DND-41 (cell line): ENCODE results near the gene CHST1.

Experiments
- ATAC-seq: fragments of 200-7000 bp; cut with Tn5 transposase; 3 replicates; pipeline ENCODE4 v1.9.1; 2021; ENCODE audit warnings: low read depth; ENCODE audit not compliant: insufficient read depth
- DNase-seq: peaks from one replicate; pipeline ENCODE4 v3.0.0-alpha.2; 2020
- H2AFZ ChIP-seq: 2 replicates; pipeline ENCODE4 v1.6.0; 2012; ENCODE audit warnings: low read depth, low read length
- H3K27ac ChIP-seq: 2 replicates; pipeline ENCODE4 v1.5.1; 2012; ENCODE audit warnings: low read length, inconsistent platforms
- H3K27me3 ChIP-seq: fragments of 200-600 bp; sonication (generic); 2 replicates; pipeline ENCODE4 v1.6.0; 2012; ENCODE audit warnings: low read length, mild to moderate bottlenecking, inconsistent platforms; ENCODE audit not compliant: insufficient read depth, poor library complexity
- H3K36me3 ChIP-seq: 2 replicates; pipeline ENCODE4 v1.5.1; 2012; ENCODE audit warnings: low read length, inconsistent platforms; ENCODE audit not compliant: insufficient read depth
- H3K4me1 ChIP-seq: 2 replicates; pipeline ENCODE4 v1.5.1; 2012; ENCODE audit warnings: mild to moderate bottlenecking, low read length; ENCODE audit not compliant: insufficient read depth
- H3K4me2 ChIP-seq: 2 replicates; pipeline ENCODE4 v1.6.0; 2012; ENCODE audit warnings: mild to moderate bottlenecking, moderate library complexity, low read length, inconsistent platforms; ENCODE audit not compliant: insufficient read depth
- H3K4me3 ChIP-seq, 2 experiments: fragments of 200-600 bp in 1 of 2; shearing (Covaris generic) in 1 of 2; 2 replicates each; pipeline ENCODE4 v1.5.1; 2012 to 2016; ENCODE audit warnings: inconsistent platforms in 2 of 2, low read length in 2 of 2, mild to moderate bottlenecking in 2 of 2, low read depth in 1 of 2, moderate library complexity in 1 of 2
- H3K79me2 ChIP-seq: 2 replicates; pipeline ENCODE4 v1.6.0; 2012; ENCODE audit warnings: low read length, inconsistent platforms; ENCODE audit not compliant: insufficient read depth
- H3K9ac ChIP-seq: 2 replicates; pipeline ENCODE4 v1.6.0; 2012; ENCODE audit warnings: low read depth, mild to moderate bottlenecking, inconsistent platforms, low read length, moderate library complexity
- H3K9me3 ChIP-seq: 2 replicates; pipeline ENCODE4 v1.5.1; 2012; ENCODE audit warnings: low read length, moderate library complexity, mild to moderate bottlenecking, inconsistent platforms; ENCODE audit not compliant: insufficient read depth, severe bottlenecking
- H4K20me1 ChIP-seq: 2 replicates; pipeline ENCODE4 v1.6.0; 2012; ENCODE audit warnings: low read length; ENCODE audit not compliant: insufficient read depth
- EZH2 ChIP-seq: IDR thresholded peaks from 3 replicates; pipeline ENCODE4 v1.6.1; 2012; ENCODE audit warnings: borderline replicate concordance, low read depth, mild to moderate bottlenecking, moderate library complexity, low read length, inconsistent platforms; ENCODE audit not compliant: severe bottlenecking
- TF ChIP-seq, protein P1 (sequence below): IDR thresholded peaks from 2 replicates; pipeline ENCODE4 v1.5.1; 2012; ENCODE audit warnings: borderline replicate concordance, low read length, moderate library complexity, mild to moderate bottlenecking; ENCODE audit not compliant: poor library complexity, severe bottlenecking; ENCODE audit errors: extremely low read depth

CHST1 gene

DNA sequence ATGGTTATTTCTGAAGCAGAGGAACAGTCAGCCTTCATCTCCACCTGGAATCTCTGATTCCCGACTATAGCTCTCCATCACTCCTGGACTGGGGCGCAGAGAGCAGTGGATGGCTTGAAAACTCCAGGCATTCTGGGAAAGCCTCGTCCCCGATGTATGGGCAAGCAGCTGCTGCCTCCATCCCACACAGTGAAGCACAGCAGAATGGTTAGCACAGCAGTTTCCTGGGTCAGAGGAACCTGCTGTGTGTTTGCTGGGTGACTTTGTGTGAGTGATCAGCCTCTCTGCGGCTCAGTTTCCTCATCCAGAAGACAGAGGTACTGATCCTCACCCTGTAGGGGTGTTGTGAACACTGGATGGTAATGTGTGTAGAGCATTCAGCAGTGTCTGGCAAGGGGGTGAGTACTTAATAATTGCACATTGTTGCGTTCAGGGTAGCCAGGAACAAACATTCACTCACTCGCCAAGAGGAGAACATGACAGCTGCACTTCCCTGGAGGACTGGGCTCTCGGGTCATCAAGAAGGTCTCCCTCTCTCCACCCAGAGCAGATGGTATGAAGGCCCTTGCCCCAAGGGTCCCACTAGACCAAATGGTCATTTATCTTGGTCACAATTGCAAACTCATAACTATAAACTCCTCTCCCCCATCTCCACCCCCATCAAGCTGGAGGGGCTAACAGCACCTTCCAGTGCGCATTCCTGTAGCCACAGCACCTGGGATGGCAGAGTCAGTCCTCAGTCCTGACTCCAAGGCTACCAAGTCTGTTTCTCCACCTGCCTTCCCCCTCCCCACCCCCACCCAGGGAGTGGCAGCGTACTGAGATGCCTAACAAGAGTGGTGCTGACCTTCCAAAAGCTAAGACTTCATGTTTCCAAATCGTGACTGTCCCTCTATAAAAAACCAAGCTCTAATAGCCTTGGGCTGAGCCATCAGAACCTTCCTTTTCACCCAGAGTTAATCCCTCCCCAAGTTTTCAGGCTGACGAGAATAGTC, 1.5 kb upstream of the CHST1 start:
- no peak overlapping the region for H3K27ac ChIP-seq
- no peak overlapping the region for H3K4me3 ChIP-seq
- H3K9ac ChIP-seq, result no peak overlapping the region
- peaks cover 37% of the 10 kb centered on the region for H3K27me3 ChIP-seq
- peaks cover 3% of the 10 kb centered on the region; the same call in 1 of the 2 replicates for H3K36me3 ChIP-seq
- DNase-seq (no peak), ATAC-seq (no peak)
- H3K4me1 ChIP-seq, result peaks cover 33% of the 10 kb centered on the region
- H2AFZ ChIP-seq, result no peak overlapping the region
- H3K9me3 ChIP-seq, result no peaks in the 10 kb centered on the region
- H3K79me2 ChIP-seq, result peaks cover 30% of the 10 kb centered on the region
- peaks cover 32% of the 10 kb centered on the region for H4K20me1 ChIP-seq
- no peak overlapping the region for H3K4me2 ChIP-seq
- no peak for TF ChIP-seq EZH2
- TF ChIP-seq, protein P1, sequence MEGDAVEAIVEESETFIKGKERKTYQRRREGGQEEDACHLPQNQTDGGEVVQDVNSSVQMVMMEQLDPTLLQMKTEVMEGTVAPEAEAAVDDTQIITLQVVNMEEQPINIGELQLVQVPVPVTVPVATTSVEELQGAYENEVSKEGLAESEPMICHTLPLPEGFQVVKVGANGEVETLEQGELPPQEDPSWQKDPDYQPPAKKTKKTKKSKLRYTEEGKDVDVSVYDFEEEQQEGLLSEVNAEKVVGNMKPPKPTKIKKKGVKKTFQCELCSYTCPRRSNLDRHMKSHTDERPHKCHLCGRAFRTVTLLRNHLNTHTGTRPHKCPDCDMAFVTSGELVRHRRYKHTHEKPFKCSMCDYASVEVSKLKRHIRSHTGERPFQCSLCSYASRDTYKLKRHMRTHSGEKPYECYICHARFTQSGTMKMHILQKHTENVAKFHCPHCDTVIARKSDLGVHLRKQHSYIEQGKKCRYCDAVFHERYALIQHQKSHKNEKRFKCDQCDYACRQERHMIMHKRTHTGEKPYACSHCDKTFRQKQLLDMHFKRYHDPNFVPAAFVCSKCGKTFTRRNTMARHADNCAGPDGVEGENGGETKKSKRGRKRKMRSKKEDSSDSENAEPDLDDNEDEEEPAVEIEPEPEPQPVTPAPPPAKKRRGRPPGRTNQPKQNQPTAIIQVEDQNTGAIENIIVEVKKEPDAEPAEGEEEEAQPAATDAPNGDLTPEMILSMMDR, result no peak

DNA sequence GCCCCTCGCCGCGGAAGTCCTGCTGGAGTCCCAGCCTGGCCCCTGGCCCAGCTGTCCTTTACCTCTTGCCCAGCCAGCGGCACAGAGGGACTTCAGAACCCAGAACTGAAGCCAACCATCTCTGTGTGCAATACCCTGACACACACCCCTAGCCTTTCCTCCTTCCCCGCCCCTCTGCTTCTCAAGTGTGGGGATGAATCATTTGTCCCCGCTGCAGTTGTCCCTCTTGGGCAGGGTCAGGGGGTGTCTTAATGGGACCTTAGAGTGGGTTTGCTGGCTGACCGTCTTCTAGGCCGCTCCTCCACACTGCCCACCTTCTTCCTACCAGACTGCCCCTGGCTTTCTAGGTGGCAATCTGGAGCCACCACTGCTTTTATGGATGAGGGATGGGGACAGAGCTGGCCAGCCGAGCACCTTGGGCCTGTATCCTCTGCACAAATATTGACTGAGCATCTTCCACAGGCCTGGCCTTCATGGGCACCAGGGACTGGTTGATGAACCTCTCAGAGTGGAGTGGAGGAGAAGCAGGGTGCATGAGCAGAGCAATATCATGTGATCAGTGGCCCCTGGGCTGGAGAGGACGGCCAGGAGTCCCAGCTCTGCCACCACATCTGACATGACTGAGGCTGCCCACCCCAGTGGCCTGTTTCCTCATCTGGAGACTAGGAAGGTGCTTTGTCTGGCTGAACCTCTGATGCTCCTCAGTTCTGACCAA, 668 bp upstream of the CHST1 start:
- Histone ChIP-seq H3K4me3 (peak overlapping the region in 1 of 2 experiments; percentile 23; a peak in 2 of 4 replicates), H3K9ac (no peak overlapping the region; the same call in 1 of the 2 replicates), H3K9me3 (no peaks in the 10 kb centered on the region), H3K79me2 (peaks cover 39% of the 10 kb centered on the region), H3K27me3 (peaks cover 37% of the 10 kb centered on the region), H3K36me3 (peaks cover 3% of the 10 kb centered on the region; the same call in 1 of the 2 replicates), H4K20me1 (peaks cover 37% of the 10 kb centered on the region), H3K4me1 (peaks cover 40% of the 10 kb centered on the region), H3K27ac (no peak overlapping the region), H3K4me2 (peak overlapping the region; percentile 87; the same call in 1 of the 2 replicates), H2AFZ (no peak overlapping the region)
- DNase-seq, result peak; percentile 19
- ATAC-seq, result peak; percentile 18
- TF ChIP-seq EZH2, result no peak
- TF ChIP-seq, protein P1, result no peak

DNA sequence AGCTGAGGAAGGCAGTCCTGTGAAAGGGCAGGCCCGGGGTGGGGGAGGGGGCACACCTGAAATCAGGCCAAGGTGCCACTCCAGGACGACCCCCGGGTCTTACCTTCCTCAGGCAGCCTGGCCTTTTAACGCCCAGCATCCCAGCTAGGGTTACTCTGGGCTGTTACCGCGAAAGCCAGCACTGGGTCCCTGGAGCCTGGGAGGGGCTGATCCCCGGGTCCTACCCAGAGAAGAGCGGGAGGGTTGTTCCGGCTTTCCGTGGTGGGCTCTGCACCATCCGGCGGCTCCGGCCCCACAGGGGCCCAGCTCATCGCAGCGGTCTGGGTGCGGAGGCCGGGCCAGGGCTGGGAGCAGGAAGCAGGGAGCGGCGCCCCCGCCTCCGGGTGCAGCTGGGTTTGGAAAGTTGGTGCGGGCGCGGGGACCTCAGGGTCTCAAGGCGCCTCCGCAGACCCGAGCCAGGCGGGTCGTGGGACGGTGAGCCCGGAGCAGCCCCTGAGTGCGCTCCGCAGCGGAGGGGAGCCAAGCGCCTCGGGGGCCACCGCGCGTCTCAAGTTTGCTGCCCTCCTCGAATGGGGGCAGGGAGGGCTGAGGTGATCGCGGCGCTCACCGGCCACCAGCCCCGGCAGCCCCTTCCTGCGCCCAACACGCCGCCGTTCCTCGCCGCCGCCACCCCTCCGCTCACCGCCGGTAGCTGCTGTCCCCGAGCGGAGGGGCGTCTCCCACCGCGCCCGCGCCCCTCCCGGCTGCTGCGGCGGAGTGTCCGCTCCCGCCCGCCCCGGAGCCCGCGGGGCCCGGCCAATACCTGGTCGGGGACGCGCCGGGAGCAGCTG, 831 bp downstream of the CHST1 start:
- Histone ChIP-seq H3K36me3 (peaks cover 3% of the 10 kb centered on the region; the same call in 1 of the 2 replicates), H3K9me3 (no peaks in the 10 kb centered on the region), H3K79me2 (peaks cover 54% of the 10 kb centered on the region), H3K27me3 (peaks cover 37% of the 10 kb centered on the region), H3K9ac (peak overlapping the region; percentile 63), H3K27ac (peak overlapping the region; percentile 62), H4K20me1 (peaks cover 48% of the 10 kb centered on the region), H3K4me3 (peak overlapping the region; percentile 67 to 69; a peak in 3 of 4 replicates), H3K4me2 (peak overlapping the region; percentile 87), H3K4me1 (peaks cover 55% of the 10 kb centered on the region), H2AFZ (peak overlapping the region; percentile 38; the same call in 1 of the 2 replicates)
- ATAC-seq (peak; percentile 44), DNase-seq (peak; percentile 38)
- peak; percentile 19 for TF ChIP-seq EZH2
- TF ChIP-seq, protein P1, result no peak
